Measurements from ENCODE around the gene TLK1.

DNA sequence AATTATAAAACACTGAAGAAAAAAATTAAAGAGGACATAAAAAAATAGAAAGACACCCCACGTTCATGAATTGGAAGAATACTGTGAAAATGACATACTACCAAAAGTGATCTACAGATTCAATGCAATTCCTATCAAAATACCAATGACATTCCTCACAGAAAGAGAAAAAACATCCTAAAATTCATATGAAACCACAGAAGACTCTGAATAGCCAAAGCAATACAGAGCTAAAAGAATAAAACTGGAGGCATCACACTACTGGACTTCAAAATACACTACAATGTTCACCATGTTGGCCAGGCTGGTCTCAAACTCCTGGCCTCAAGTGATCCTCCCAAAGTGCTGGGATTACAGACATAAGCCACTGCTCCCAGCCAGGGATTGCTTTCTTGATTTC, 56.3 kb downstream of the TLK1 start:
- TF ChIP-seq, protein P1, sequence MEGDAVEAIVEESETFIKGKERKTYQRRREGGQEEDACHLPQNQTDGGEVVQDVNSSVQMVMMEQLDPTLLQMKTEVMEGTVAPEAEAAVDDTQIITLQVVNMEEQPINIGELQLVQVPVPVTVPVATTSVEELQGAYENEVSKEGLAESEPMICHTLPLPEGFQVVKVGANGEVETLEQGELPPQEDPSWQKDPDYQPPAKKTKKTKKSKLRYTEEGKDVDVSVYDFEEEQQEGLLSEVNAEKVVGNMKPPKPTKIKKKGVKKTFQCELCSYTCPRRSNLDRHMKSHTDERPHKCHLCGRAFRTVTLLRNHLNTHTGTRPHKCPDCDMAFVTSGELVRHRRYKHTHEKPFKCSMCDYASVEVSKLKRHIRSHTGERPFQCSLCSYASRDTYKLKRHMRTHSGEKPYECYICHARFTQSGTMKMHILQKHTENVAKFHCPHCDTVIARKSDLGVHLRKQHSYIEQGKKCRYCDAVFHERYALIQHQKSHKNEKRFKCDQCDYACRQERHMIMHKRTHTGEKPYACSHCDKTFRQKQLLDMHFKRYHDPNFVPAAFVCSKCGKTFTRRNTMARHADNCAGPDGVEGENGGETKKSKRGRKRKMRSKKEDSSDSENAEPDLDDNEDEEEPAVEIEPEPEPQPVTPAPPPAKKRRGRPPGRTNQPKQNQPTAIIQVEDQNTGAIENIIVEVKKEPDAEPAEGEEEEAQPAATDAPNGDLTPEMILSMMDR (IDR thresholded peaks at IDR 0.05): no peak
- TF ChIP-seq, protein P2, sequence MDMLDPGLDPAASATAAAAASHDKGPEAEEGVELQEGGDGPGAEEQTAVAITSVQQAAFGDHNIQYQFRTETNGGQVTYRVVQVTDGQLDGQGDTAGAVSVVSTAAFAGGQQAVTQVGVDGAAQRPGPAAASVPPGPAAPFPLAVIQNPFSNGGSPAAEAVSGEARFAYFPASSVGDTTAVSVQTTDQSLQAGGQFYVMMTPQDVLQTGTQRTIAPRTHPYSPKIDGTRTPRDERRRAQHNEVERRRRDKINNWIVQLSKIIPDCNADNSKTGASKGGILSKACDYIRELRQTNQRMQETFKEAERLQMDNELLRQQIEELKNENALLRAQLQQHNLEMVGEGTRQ (IDR thresholded peaks at IDR 0.05; ENCODE audit: borderline replicate concordance, low read depth, low read length): no peak
- TF ChIP-seq NRF1 (IDR thresholded peaks at IDR 0.05; ENCODE audit: low read depth, low read length): no peak
- TF ChIP-seq MEF2A (IDR thresholded peaks at IDR 0.05; ENCODE audit: borderline replicate concordance, low read depth): no peak
- no peak for TF ChIP-seq EP300 (IDR thresholded peaks at IDR 0.05; ENCODE audit: borderline replicate concordance in 1 of 2, low read depth in 1 of 2, low read length in 1 of 2)
- no peak for TF ChIP-seq POLR2AphosphoS5 (IDR thresholded peaks at IDR 0.05; ENCODE audit: low read depth, low read length)
